Measurements from ENCODE around the gene NAA40. TPM values are rescaled to one million over a fixed set of nuclear protein-coding genes. Genes with fewer than 3 reads are reported as not detected.

The NAA40 gene
- total and polyA plus RNA-seq, 2 of the 13 experiments (the other 11 are each of a cell fraction or from before 2014, with no cell fraction given), result 11.1 to 17.9 TPM

DNA sequence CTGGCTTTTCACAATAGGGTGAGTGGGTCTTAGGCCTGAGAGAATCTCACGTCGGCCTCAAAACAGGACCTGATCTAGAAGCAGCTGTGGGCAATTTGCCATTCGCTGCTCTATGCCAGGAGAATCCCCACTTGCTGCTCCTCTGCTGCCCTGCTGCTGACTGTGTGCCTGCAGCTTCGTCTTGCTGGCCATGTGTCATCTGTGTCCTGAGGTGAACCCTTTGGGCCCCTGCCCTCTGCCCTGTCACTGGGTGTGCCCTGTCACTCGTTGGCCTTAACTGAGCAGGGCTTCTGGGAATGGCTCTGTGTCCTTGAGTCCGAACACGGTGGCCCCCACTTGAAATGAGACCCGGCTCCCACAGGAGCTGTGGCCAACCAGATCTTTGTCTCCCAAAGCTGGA is 6.2 kb downstream of the NAA40 start (continued):
- TF ChIP-seq, protein P1, sequence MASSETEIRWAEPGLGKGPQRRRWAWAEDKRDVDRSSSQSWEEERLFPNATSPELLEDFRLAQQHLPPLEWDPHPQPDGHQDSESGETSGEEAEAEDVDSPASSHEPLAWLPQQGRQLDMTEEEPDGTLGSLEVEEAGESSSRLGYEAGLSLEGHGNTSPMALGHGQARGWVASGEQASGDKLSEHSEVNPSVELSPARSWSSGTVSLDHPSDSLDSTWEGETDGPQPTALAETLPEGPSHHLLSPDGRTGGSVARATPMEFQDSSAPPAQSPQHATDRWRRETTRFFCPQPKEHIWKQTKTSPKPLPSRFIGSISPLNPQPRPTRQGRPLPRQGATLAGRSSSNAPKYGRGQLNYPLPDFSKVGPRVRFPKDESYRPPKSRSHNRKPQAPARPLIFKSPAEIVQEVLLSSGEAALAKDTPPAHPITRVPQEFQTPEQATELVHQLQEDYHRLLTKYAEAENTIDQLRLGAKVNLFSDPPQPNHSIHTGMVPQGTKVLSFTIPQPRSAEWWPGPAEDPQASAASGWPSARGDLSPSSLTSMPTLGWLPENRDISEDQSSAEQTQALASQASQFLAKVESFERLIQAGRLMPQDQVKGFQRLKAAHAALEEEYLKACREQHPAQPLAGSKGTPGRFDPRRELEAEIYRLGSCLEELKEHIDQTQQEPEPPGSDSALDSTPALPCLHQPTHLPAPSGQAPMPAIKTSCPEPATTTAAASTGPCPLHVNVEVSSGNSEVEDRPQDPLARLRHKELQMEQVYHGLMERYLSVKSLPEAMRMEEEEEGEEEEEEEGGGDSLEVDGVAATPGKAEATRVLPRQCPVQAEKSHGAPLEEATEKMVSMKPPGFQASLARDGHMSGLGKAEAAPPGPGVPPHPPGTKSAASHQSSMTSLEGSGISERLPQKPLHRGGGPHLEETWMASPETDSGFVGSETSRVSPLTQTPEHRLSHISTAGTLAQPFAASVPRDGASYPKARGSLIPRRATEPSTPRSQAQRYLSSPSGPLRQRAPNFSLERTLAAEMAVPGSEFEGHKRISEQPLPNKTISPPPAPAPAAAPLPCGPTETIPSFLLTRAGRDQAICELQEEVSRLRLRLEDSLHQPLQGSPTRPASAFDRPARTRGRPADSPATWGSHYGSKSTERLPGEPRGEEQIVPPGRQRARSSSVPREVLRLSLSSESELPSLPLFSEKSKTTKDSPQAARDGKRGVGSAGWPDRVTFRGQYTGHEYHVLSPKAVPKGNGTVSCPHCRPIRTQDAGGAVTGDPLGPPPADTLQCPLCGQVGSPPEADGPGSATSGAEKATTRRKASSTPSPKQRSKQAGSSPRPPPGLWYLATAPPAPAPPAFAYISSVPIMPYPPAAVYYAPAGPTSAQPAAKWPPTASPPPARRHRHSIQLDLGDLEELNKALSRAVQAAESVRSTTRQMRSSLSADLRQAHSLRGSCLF (CRISPR knock-in tag; IDR thresholded peaks at IDR 0.05; ENCODE audit: borderline replicate concordance), result no peak
- TF ChIP-seq HNRNPL (IDR thresholded peaks at IDR 0.05; ENCODE audit: low read depth, low read length), result 0 out of 2 replicates have a peak, but pooled peaks have one; percentile 66
- TF ChIP-seq, protein P2, sequence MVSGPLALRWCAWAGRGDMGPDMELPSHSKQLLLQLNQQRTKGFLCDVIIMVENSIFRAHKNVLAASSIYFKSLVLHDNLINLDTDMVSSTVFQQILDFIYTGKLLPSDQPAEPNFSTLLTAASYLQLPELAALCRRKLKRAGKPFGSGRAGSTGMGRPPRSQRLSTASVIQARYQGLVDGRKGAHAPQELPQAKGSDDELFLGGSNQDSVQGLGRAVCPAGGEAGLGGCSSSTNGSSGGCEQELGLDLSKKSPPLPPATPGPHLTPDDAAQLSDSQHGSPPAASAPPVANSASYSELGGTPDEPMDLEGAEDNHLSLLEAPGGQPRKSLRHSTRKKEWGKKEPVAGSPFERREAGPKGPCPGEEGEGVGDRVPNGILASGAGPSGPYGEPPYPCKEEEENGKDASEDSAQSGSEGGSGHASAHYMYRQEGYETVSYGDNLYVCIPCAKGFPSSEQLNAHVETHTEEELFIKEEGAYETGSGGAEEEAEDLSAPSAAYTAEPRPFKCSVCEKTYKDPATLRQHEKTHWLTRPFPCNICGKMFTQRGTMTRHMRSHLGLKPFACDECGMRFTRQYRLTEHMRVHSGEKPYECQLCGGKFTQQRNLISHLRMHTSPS (CRISPR knock-in tag; IDR thresholded peaks at IDR 0.05; ENCODE audit: low read depth), result peak; percentile 66; the same call in 1 of the 2 replicates
- TF ChIP-seq RXRA (CRISPR knock-in tag; IDR thresholded peaks at IDR 0.05), result peak; percentile 99
- no peak for TF ChIP-seq KLF13 (CRISPR knock-in tag; IDR thresholded peaks at IDR 0.05)
- no peak for TF ChIP-seq KDM1A (CRISPR knock-in tag; IDR thresholded peaks at IDR 0.05)
- no peak for TF ChIP-seq KMT2B (CRISPR knock-in tag; IDR thresholded peaks at IDR 0.05)
- 0 out of 2 replicates have a peak, but pooled peaks have one; percentile 62 for TF ChIP-seq ZNF788 (CRISPR knock-in tag; IDR thresholded peaks at IDR 0.05; ENCODE audit: borderline replicate concordance)
- TF ChIP-seq SRY (CRISPR knock-in tag; IDR thresholded peaks at IDR 0.05), result 0 out of 2 replicates have a peak, but pooled peaks have one; percentile 40
- peak; percentile 27; the same call in 1 of the 2 replicates for TF ChIP-seq ZNF143 (CRISPR knock-in tag; IDR thresholded peaks at IDR 0.05)
- TF ChIP-seq ZNF577 (CRISPR knock-in tag; IDR thresholded peaks at IDR 0.05; ENCODE audit: borderline replicate concordance, low read depth), result no peak
- TF ChIP-seq PCBP1 (IDR thresholded peaks at IDR 0.05; ENCODE audit: borderline replicate concordance, low read depth, low read length), result no peak
- TF ChIP-seq MATR3 (CRISPR knock-in tag; IDR thresholded peaks at IDR 0.05), result no peak
- TF ChIP-seq GTF2F1 (IDR thresholded peaks at IDR 0.05; ENCODE audit: low read length), result no peak
- TF ChIP-seq ESRRA (CRISPR knock-in tag; IDR thresholded peaks at IDR 0.05; ENCODE audit: low read depth), result peak; percentile 24; the same call in 1 of the 2 replicates
- TF ChIP-seq, protein P3, sequence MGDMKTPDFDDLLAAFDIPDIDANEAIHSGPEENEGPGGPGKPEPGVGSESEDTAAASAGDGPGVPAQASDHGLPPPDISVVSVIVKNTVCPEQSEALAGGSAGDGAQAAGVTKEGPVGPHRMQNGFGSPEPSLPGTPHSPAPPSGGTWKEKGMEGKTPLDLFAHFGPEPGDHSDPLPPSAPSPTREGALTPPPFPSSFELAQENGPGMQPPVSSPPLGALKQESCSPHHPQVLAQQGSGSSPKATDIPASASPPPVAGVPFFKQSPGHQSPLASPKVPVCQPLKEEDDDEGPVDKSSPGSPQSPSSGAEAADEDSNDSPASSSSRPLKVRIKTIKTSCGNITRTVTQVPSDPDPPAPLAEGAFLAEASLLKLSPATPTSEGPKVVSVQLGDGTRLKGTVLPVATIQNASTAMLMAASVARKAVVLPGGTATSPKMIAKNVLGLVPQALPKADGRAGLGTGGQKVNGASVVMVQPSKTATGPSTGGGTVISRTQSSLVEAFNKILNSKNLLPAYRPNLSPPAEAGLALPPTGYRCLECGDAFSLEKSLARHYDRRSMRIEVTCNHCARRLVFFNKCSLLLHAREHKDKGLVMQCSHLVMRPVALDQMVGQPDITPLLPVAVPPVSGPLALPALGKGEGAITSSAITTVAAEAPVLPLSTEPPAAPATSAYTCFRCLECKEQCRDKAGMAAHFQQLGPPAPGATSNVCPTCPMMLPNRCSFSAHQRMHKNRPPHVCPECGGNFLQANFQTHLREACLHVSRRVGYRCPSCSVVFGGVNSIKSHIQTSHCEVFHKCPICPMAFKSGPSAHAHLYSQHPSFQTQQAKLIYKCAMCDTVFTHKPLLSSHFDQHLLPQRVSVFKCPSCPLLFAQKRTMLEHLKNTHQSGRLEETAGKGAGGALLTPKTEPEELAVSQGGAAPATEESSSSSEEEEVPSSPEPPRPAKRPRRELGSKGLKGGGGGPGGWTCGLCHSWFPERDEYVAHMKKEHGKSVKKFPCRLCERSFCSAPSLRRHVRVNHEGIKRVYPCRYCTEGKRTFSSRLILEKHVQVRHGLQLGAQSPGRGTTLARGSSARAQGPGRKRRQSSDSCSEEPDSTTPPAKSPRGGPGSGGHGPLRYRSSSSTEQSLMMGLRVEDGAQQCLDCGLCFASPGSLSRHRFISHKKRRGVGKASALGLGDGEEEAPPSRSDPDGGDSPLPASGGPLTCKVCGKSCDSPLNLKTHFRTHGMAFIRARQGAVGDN (CRISPR knock-in tag; IDR thresholded peaks at IDR 0.05), result peak; percentile 91
- no peak for TF ChIP-seq ZNF549 (CRISPR knock-in tag; IDR thresholded peaks at IDR 0.05)
- TF ChIP-seq ZNF121 (CRISPR knock-in tag; IDR thresholded peaks at IDR 0.05), result no peak
- peak; percentile 63; the same call in 1 of the 2 replicates for TF ChIP-seq ZKSCAN1 (IDR thresholded peaks at IDR 0.05; ENCODE audit: low read length)
